KMS-11 (cell line): ENCODE measurements around the gene AP2A2.

ENCODE experiments used
- H2AFZ ChIP-seq: fragments of 200-600 bp; sonication (generic); 2 replicates; pipeline ENCODE4 v1.6.1; 2016; ENCODE audit warnings: antibody characterized with exemption, mixed run types, low read depth
- H3K27ac ChIP-seq: fragments of 200-600 bp; sonication (generic); 2 replicates; pipeline ENCODE4 v1.6.1; 2016; ENCODE audit warnings: mild to moderate bottlenecking, mixed run types
- H3K27me3 ChIP-seq: fragments of 200-600 bp; sonication (generic); 2 replicates; pipeline ENCODE4 v1.6.1; 2017; ENCODE audit warnings: mild to moderate bottlenecking, low read depth, mixed run types, moderate library complexity; ENCODE audit not compliant: insufficient read depth
- H3K36me3 ChIP-seq: fragments of 200-600 bp; sonication (generic); 2 replicates; pipeline ENCODE4 v1.6.1; 2017; ENCODE audit warnings: mild to moderate bottlenecking, mixed run types; ENCODE audit not compliant: insufficient read depth
- H3K4me1 ChIP-seq: fragments of 200-600 bp; sonication (generic); 2 replicates; pipeline ENCODE4 v1.6.1; 2016; ENCODE audit warnings: mild to moderate bottlenecking, low read depth, mixed run types; ENCODE audit not compliant: poor library complexity, severe bottlenecking
- H3K4me2 ChIP-seq: fragments of 200-600 bp; sonication (generic); 2 replicates; pipeline ENCODE4 v1.7.0; 2016; ENCODE audit warnings: mild to moderate bottlenecking, mixed run types
- H3K4me3 ChIP-seq: fragments of 200-600 bp; sonication (generic); IDR thresholded peaks from 2 replicates; pipeline ENCODE4 v1.6.1; 2017; ENCODE audit warnings: low read depth, low read length, mixed read lengths; ENCODE audit not compliant: insufficient read depth
- H3K79me2 ChIP-seq: fragments of 200-600 bp; sonication (generic); 2 replicates; pipeline ENCODE4 v1.6.1; 2016; ENCODE audit warnings: low read depth, mixed run types; ENCODE audit not compliant: insufficient read depth
- H3K9ac ChIP-seq: fragments of 200-600 bp; sonication (generic); 2 replicates; pipeline ENCODE4 v1.6.1; 2016; ENCODE audit warnings: mild to moderate bottlenecking, mixed run types
- H4K20me1 ChIP-seq: fragments of 200-600 bp; sonication (generic); 2 replicates; pipeline ENCODE4 v1.6.1; 2016; ENCODE audit warnings: mild to moderate bottlenecking, mixed run types; ENCODE audit not compliant: insufficient read depth
- CTCF ChIP-seq: fragments of 200-600 bp; sonication (generic); conservative IDR thresholded peaks from 2 replicates; pipeline ENCODE4 v1.6.1; 2017; ENCODE audit warnings: low read depth, mild to moderate bottlenecking, antibody characterized with exemption, low read length, moderate library complexity, mixed read lengths

The AP2A2 gene

GRCh38 chr11:1025410-1026162, 99.9 kb downstream of the AP2A2 start:
- Histone ChIP-seq H3K4me1 (no peaks in the 10 kb centered on the region), H3K4me2 (no peak overlapping the region), H3K4me3 (no peak overlapping the region), H3K79me2 (no peaks in the 10 kb centered on the region), H4K20me1 (no peaks in the 10 kb centered on the region), H3K9ac (no peak overlapping the region), H3K27ac (no peak overlapping the region), H3K27me3 (peaks cover 5% of the 10 kb centered on the region; the same call in 1 of the 2 replicates), H2AFZ (no peak overlapping the region), H3K36me3 (no peaks in the 10 kb centered on the region)
- TF ChIP-seq CTCF = no peak

GRCh38 chr11:1026163-1026450, 100.4 kb downstream of the AP2A2 start:
- Histone ChIP-seq H3K27me3 (peaks cover 5% of the 10 kb centered on the region; the same call in 1 of the 2 replicates), H3K36me3 (no peaks in the 10 kb centered on the region), H3K27ac (no peak overlapping the region), H3K4me3 (no peak overlapping the region), H3K9ac (no peak overlapping the region), H3K4me1 (no peaks in the 10 kb centered on the region), H4K20me1 (no peaks in the 10 kb centered on the region), H3K79me2 (no peaks in the 10 kb centered on the region), H2AFZ (no peak overlapping the region), H3K4me2 (no peak overlapping the region)
- TF ChIP-seq CTCF = no peak

GRCh38 chr11:1026641-1027482, 101.2 kb downstream of the AP2A2 start:
- no peak for TF ChIP-seq CTCF
- Histone ChIP-seq H3K79me2 (no peaks in the 10 kb centered on the region), H3K27me3 (peaks cover 5% of the 10 kb centered on the region; the same call in 1 of the 2 replicates), H3K4me3 (no peak overlapping the region), H3K9ac (no peak overlapping the region), H2AFZ (no peak overlapping the region), H3K4me1 (no peaks in the 10 kb centered on the region), H3K4me2 (no peak overlapping the region), H3K36me3 (no peaks in the 10 kb centered on the region), H4K20me1 (no peaks in the 10 kb centered on the region), H3K27ac (no peak overlapping the region)

GRCh38 chr11:1027483-1028290, 102.0 kb downstream of the AP2A2 start:
- H3K27ac ChIP-seq = no peak overlapping the region
- no peaks in the 10 kb centered on the region for H4K20me1 ChIP-seq
- H3K79me2 ChIP-seq = no peaks in the 10 kb centered on the region
- no peak overlapping the region for H3K4me3 ChIP-seq
- H2AFZ ChIP-seq = no peak overlapping the region
- H3K27me3 ChIP-seq = peaks cover 8% of the 10 kb centered on the region; the same call in 1 of the 2 replicates
- no peak for TF ChIP-seq CTCF
- no peaks in the 10 kb centered on the region for H3K36me3 ChIP-seq
- no peaks in the 10 kb centered on the region for H3K4me1 ChIP-seq
- H3K4me2 ChIP-seq = no peak overlapping the region
- H3K9ac ChIP-seq = no peak overlapping the region
